GM12878 (cell line): ENCODE measurements around the gene UGT3A2.

Experiments
- EP300 ChIP-seq, 2 experiments: fragments of 150-350 bp in 1 of 2; IDR thresholded peaks; 2 replicates each; pipeline ENCODE4 v1.6.1; 2011 to 2012; ENCODE audit warnings: low read depth in 2 of 2, low read length in 2 of 2, borderline replicate concordance in 1 of 2, improper control_type of control experiment in 1 of 2, inconsistent platforms in 1 of 2; ENCODE audit not compliant: control insufficient read depth in 1 of 2
- EZH2 ChIP-seq: IDR thresholded peaks from 2 replicates; pipeline ENCODE4 v1.6.1; 2012; ENCODE audit warnings: low read depth, mild to moderate bottlenecking, control low read depth, inconsistent platforms, low read length, borderline replicate concordance; ENCODE audit not compliant: control insufficient read depth
- MYC ChIP-seq: IDR thresholded peaks from 2 replicates; pipeline ENCODE4 v1.6.1; 2011; ENCODE audit warnings: mild to moderate bottlenecking, low read length, moderate library complexity, inconsistent platforms; ENCODE audit not compliant: insufficient read depth, insufficient replicate concordance, insufficient read length, severe bottlenecking
- POLR2A ChIP-seq: IDR thresholded peaks from 2 replicates; pipeline ENCODE4 v1.6.1; 2011; ENCODE audit warnings: low read depth, mild to moderate bottlenecking, low read length
- RAD21 ChIP-seq: IDR thresholded peaks from 2 replicates; pipeline ENCODE4 v1.6.1; 2011; ENCODE audit warnings: mild to moderate bottlenecking, low read depth, low read length, moderate library complexity; ENCODE audit not compliant: insufficient read depth
- STAT1 ChIP-seq: fragments of 450-650 bp; conservative IDR thresholded peaks from 2 replicates; pipeline ENCODE4 v1.6.1; 2014; ENCODE audit warnings: antibody characterized with exemption, mild to moderate bottlenecking
- WRNIP1 ChIP-seq: IDR thresholded peaks from 2 replicates; pipeline ENCODE4 v1.6.1; 2011; ENCODE audit warnings: low read depth, low read length, improper control_type of control experiment, borderline replicate concordance
- TF ChIP-seq, protein P1 (sequence below): fragments of 450-650 bp; IDR thresholded peaks from 2 replicates; pipeline ENCODE4 v1.6.1; 2017; ENCODE audit warnings: mild to moderate bottlenecking
- TF ChIP-seq, protein P2 (sequence below): fragments of 450-650 bp; IDR thresholded peaks from 2 replicates; pipeline ENCODE4 v1.6.1; 2018; ENCODE audit warnings: borderline replicate concordance, mild to moderate bottlenecking; ENCODE audit not compliant: partially characterized antibody
- TF ChIP-seq, protein P3 (sequence below), 3 experiments: IDR thresholded peaks in 2 of 3; conservative IDR thresholded peaks in 1 of 3; 2 replicates each; pipeline ENCODE4 v1.5.1; 2011; ENCODE audit warnings: low read depth in 3 of 3, low read length in 3 of 3, mild to moderate bottlenecking in 3 of 3, control low read depth in 2 of 3, moderate library complexity in 2 of 3, inconsistent platforms in 1 of 3, mixed read lengths in 1 of 3; ENCODE audit not compliant: control insufficient read depth in 2 of 3, insufficient read depth in 1 of 3; ENCODE audit errors: extremely low read depth in 1 of 3

DNA sequence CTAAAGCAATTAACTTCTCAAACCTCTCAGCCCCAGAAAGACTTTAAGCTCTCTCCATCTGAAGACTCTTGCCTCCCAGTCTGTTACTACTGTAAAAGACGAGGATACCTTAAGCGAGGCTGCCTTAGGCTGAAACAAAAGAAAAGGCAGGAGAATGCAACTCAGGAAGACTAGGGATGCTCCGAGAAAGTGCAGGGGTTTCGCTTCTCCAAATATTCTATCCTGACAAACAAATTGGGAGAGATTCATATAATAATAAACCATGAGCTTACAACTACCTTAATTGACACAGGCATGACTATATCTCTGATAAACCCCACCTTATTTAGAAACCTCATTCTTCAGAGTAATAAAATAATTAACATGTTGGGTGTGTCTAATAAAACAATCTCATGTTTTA, 70.6 kb downstream of the UGT3A2 start:
- TF ChIP-seq POLR2A (no peak), EZH2 (no peak), STAT1 (no peak), WRNIP1 (no peak), EP300 (IDR thresholded peaks at IDR 0.05; ENCODE audit: borderline replicate concordance in 1 of 2, control insufficient read depth in 1 of 2, low read depth in 2 of 2, low read length in 2 of 2) (no peak), MYC (no peak), RAD21 (no peak)
- TF ChIP-seq, protein P1, sequence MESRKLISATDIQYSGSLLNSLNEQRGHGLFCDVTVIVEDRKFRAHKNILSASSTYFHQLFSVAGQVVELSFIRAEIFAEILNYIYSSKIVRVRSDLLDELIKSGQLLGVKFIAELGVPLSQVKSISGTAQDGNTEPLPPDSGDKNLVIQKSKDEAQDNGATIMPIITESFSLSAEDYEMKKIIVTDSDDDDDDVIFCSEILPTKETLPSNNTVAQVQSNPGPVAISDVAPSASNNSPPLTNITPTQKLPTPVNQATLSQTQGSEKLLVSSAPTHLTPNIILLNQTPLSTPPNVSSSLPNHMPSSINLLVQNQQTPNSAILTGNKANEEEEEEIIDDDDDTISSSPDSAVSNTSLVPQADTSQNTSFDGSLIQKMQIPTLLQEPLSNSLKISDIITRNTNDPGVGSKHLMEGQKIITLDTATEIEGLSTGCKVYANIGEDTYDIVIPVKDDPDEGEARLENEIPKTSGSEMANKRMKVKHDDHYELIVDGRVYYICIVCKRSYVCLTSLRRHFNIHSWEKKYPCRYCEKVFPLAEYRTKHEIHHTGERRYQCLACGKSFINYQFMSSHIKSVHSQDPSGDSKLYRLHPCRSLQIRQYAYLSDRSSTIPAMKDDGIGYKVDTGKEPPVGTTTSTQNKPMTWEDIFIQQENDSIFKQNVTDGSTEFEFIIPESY = no peak
- TF ChIP-seq, protein P2, sequence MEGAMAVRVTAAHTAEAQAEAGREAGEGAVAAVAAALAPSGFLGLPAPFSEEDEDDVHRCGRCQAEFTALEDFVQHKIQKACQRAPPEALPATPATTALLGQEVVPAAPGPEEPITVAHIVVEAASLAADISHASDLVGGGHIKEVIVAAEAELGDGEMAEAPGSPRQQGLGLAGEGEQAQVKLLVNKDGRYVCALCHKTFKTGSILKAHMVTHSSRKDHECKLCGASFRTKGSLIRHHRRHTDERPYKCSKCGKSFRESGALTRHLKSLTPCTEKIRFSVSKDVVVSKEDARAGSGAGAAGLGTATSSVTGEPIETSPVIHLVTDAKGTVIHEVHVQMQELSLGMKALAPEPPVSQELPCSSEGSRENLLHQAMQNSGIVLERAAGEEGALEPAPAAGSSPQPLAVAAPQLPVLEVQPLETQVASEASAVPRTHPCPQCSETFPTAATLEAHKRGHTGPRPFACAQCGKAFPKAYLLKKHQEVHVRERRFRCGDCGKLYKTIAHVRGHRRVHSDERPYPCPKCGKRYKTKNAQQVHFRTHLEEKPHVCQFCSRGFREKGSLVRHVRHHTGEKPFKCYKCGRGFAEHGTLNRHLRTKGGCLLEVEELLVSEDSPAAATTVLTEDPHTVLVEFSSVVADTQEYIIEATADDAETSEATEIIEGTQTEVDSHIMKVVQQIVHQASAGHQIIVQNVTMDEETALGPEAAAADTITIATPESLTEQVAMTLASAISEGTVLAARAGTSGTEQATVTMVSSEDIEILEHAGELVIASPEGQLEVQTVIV = no peak
- TF ChIP-seq, protein P3, sequence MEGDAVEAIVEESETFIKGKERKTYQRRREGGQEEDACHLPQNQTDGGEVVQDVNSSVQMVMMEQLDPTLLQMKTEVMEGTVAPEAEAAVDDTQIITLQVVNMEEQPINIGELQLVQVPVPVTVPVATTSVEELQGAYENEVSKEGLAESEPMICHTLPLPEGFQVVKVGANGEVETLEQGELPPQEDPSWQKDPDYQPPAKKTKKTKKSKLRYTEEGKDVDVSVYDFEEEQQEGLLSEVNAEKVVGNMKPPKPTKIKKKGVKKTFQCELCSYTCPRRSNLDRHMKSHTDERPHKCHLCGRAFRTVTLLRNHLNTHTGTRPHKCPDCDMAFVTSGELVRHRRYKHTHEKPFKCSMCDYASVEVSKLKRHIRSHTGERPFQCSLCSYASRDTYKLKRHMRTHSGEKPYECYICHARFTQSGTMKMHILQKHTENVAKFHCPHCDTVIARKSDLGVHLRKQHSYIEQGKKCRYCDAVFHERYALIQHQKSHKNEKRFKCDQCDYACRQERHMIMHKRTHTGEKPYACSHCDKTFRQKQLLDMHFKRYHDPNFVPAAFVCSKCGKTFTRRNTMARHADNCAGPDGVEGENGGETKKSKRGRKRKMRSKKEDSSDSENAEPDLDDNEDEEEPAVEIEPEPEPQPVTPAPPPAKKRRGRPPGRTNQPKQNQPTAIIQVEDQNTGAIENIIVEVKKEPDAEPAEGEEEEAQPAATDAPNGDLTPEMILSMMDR (IDR thresholded peaks at IDR 0.05 in 2 of 3, conservative IDR thresholded peaks at IDR 0.05 in 1 of 3; ENCODE audit: control insufficient read depth in 2 of 3, extremely low read depth in 1 of 3, insufficient read depth in 1 of 3, low read depth in 3 of 3, low read length in 3 of 3) = no peak
